ENCODE measurements around the gene CHD2.
"Not testable (repeated sequence)": the region's sequence is repeated elsewhere in the genome, so short reads cannot be mapped to it uniquely, and the experiment has no call there.

Gene CHD2

DNA sequence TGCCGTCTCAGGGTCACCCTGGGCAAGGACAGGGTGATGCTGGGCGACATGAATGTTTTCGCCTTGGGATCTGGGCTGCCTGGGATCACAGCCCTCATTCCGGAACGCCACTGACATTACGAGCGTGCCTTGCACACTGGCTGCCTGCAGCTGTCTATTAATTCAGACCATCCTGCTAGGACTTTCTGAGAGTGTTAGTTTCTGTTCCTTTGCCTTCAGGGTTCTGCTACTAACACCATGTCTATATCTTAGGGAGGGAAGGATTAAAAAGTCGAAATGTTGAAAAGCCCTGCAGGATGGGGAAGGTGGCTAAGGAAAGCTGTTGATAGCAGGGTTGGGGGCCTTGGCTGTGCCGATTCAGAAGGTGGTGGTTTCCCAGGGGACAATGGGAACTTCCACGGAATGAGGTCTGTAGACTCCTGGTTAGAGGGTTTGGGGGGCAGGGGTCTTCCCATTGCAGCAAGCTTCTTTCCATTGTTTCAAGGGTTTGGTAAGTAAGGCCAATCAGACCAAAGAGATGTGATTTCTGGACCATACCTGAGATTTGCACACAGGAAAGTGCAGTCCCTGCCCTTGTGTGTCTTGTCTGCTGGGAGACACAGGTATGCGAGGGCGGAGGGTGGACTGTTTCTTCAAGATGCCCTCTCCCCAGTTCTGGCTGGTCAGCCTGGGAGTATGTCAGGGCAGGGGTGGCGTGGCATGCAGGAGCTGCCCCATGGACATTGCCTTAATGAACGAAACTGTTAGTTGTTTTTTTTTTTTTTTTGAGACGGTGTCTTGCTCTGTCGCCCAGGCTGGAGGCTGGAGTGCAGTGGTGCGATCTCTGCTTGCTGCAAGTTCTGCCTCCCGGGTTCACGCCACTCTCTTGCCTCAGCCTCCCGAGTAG, 137.9 kb downstream of the CHD2 start:
- TF ChIP-seq, protein P1, sequence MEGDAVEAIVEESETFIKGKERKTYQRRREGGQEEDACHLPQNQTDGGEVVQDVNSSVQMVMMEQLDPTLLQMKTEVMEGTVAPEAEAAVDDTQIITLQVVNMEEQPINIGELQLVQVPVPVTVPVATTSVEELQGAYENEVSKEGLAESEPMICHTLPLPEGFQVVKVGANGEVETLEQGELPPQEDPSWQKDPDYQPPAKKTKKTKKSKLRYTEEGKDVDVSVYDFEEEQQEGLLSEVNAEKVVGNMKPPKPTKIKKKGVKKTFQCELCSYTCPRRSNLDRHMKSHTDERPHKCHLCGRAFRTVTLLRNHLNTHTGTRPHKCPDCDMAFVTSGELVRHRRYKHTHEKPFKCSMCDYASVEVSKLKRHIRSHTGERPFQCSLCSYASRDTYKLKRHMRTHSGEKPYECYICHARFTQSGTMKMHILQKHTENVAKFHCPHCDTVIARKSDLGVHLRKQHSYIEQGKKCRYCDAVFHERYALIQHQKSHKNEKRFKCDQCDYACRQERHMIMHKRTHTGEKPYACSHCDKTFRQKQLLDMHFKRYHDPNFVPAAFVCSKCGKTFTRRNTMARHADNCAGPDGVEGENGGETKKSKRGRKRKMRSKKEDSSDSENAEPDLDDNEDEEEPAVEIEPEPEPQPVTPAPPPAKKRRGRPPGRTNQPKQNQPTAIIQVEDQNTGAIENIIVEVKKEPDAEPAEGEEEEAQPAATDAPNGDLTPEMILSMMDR (IDR thresholded peaks at IDR 0.05; ENCODE audit: insufficient read depth, low read depth, low read length, missing control alignments) = no peak
- no peak overlapping the region for H3K4me3 ChIP-seq (ENCODE audit: low read length)
- no peak for DNase-seq (ENCODE audit: low read depth)

DNA sequence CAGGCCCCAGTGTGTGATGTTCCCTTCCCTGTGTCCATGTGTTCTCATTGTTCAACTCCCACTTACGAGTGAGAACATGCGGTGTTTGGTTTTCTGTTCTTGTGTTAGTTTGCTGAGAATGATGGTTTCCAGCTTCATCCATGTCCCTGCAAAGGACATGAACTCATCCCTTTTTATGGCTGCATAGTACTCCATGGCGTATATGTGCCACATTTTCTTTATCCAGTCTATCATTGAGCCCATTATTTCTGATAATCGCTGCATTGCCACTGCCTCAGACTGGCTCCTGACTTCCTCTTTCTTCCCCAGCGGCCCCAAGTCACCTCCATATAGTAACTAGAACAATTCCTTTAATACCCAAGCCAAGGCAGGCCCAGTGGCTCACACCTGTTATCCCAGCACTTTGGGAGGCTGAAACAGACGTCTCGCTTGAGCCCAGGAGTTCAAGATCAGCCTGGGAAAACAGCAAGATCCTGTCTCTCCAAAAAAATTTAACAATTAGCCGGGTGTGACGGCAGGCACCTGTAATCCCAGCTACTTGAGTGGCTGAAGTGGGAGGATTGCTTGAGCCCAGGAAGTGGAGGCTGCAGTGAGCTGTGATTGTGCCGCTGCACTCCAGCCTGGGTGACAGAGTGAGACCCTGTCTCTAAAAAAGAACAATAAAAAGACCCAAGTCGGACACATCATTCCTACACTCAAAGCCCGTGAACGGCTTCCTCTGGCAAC, 139.6 kb downstream of the CHD2 start:
- not testable (repeated sequence) for DNase-seq (ENCODE audit: low read depth)

DNA sequence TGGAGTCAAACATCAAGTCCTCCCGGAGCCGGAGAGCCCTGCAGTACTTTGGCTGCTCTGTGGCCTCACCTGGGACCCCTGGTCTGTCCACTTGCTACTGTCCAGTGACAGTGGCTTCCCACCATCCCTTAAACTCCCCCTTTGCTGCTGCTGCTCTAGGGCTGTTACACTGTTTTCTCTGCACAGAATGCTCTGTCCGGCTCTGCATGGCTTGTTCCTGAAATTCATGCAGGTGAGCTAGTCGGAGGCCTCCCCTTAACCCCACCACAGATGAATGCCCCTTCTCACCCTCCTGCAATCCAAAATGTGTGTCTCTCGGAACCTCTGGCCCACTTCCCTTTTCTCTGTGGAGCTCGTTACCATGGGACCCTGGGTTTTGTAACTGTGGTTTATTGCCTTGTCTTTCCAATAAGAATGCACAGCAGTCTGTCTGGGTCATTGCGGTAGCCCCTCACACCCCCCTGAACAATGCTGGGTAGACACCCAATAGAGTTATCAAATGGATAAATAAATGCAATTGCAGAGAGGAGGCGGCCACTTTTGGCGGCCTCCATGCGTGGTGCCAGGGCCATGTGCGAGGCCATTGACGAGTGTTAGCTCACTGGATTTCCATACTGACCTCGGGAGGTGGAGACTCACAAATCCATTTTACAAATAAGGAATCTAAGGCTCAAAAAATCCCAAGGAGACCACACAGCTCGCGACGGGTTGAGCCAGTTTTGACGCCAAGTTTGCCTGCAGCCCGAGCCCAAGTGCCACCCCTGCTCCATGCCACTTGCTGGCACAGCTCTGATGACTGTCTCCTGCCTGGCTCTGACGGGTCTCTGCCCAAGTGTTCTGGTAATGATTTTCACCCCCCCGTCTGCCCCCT, 140.4 kb downstream of the CHD2 start:
- no peak for DNase-seq (ENCODE audit: low read depth)
- TF ChIP-seq, protein P1 (IDR thresholded peaks at IDR 0.05; ENCODE audit: insufficient read depth, low read depth, low read length, missing control alignments) = no peak
- H3K4me3 ChIP-seq (ENCODE audit: low read length) = no peak overlapping the region

More for the DNA sequence above, 139.6 kb downstream of the CHD2 start:
- H3K4me3 ChIP-seq (ENCODE audit: low read length) = not testable (repeated sequence)

DNA sequence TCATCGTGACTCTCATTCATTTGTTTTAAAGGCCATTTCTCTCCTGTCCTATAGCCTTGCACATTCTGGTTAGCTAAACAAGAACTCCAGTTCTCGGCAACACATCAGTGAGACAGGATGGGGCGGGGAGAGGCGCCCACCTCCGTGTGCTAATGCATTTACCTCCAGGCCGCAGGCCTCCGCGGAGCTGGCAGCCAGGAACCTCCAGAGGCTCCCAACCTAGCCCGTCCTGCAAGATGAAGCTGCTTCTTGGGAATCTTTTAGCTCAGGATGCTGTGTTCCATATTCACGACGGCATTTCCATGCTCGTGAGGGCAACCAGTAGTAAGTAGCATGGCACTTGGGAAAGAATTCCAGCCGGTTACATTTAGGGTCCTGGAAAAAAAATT, 141.0 kb downstream of the CHD2 start:
- no peak for DNase-seq (ENCODE audit: low read depth)
- H3K4me3 ChIP-seq (ENCODE audit: low read length) = no peak overlapping the region
- TF ChIP-seq, protein P1 (IDR thresholded peaks at IDR 0.05; ENCODE audit: insufficient read depth, low read depth, low read length, missing control alignments) = no peak

DNA sequence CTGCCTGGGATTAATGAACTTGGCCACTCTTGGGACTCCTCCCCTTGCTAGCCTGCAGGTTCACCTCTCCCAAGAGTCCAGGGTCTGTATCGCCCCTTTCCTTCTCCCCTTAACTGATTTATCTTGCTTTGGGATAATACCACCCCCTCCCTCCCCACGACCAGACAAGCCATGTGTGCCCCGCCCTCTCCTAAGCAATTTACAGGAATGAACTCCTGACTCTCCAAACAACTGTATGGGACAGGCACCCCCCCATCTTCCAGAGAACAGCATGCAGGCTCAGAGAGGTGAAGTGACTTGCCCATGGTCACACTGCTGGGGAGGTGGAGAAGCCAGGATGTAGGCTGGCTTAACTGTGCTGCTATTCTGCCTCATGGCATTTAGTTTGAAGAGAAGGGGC, 142.1 kb downstream of the CHD2 start:
- no peak for DNase-seq (ENCODE audit: low read depth)
- TF ChIP-seq, protein P1 (IDR thresholded peaks at IDR 0.05; ENCODE audit: insufficient read depth, low read depth, low read length, missing control alignments) = no peak
- no peak overlapping the region for H3K4me3 ChIP-seq (ENCODE audit: low read length)

DNA sequence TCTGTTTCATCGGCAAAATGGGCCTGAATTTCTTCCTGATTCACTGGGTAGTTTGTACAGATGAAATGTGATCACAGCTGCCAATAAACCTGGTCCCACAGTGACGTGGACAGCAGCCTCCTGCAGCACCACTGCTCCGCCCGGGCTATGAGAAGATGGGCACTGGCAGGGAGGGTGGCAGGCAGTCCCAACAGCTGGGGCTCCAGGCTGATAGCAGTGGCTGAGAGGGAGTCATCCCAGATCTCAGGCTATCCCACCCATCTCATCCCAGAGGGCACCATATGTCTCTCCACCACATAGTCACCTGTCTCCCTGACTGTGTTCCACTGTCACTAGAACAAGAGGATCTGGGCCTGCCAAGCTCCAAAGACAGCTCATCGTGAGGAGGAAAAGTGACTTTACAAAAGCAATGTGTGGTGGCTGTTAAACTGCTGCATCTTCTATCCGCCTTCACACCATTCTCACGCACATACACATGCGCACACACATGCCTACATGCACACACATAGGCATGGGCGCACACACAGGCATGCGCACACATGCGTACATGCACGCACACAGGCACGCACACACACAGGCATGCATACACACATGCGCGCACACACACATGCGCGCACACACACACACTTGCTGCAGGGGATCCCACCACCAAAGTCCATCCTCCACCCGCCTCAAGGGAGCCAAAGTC, 142.7 kb downstream of the CHD2 start:
- no peak overlapping the region for H3K4me3 ChIP-seq (ENCODE audit: low read length)
- DNase-seq (ENCODE audit: low read depth) = no peak
- TF ChIP-seq, protein P1 (IDR thresholded peaks at IDR 0.05; ENCODE audit: insufficient read depth, low read depth, low read length, missing control alignments) = no peak

All from epithelial cell of esophagus (primary cell).